H1 (cell line): ENCODE results near the gene MAP4K4. TPM values are rescaled to one million over a fixed set of nuclear protein-coding genes. Genes with fewer than 3 reads are reported as not detected.

Experiments used
- CTCF ChIA-PET: fragments of 300-600 bp; sonication (Branson Sonifier 250); formaldehyde crosslinking; loops from one replicate; lab custom pipeline; 2021; ENCODE audit not compliant: partially characterized antibody; lab: Charles Lee
- POLR2A ChIA-PET: fragments of 300-600 bp; sonication (Branson Sonifier 250); formaldehyde crosslinking; loops from one replicate; lab custom pipeline; 2021; ENCODE audit warnings: inconsistent platforms; ENCODE audit not compliant: partially characterized antibody; lab: Charles Lee
- DNase-seq, 2 experiments: peaks; one replicate each; pipeline versions ENCODE4 v3.0.0 to v3.0.0-alpha.2; 2010 to 2022; ENCODE audit warnings: low spot score in 2 of 2, low read depth in 1 of 2, mixed read lengths in 1 of 2
- FAIRE-seq: peaks from 2 replicates; lab custom pipeline; 2011; peaks lifted over from hg19 to GRCh38; lab: Jason Lieb, UNC
- H2AFZ ChIP-seq: 2 replicates; pipeline ENCODE4 v1.8.1; 2012; ENCODE audit warnings: low read length, inconsistent platforms
- H2AK5ac ChIP-seq: 2 replicates; pipeline ENCODE4 v1.6.1; 2013; ENCODE audit warnings: low read depth, low read length
- H2BK120ac ChIP-seq: replicated peaks from 2 replicates; pipeline ENCODE3; 2013; ENCODE audit warnings: low read depth, low read length, inconsistent platforms
- H2BK12ac ChIP-seq: 2 replicates; pipeline ENCODE4 v1.6.1; 2013; ENCODE audit warnings: low read depth, low read length
- H2BK15ac ChIP-seq: 2 replicates; pipeline ENCODE4 v1.6.1; 2013; ENCODE audit warnings: low read length
- H2BK20ac ChIP-seq: 2 replicates; pipeline ENCODE4 v1.6.1; 2013; ENCODE audit warnings: low read length
- H2BK5ac ChIP-seq: 2 replicates; pipeline ENCODE4 v1.6.1; 2013; ENCODE audit warnings: low read depth, low read length
- H3K14ac ChIP-seq: 2 replicates; pipeline ENCODE4 v1.6.1; 2013; ENCODE audit warnings: inconsistent platforms; ENCODE audit not compliant: insufficient read length
- H3K18ac ChIP-seq: 2 replicates; pipeline ENCODE4 v1.6.1; 2013; ENCODE audit warnings: low read length; ENCODE audit errors: extremely low read depth
- H3K23ac ChIP-seq: 2 replicates; pipeline ENCODE4 v1.6.1; 2013; ENCODE audit warnings: inconsistent platforms; ENCODE audit not compliant: insufficient read length
- H3K23me2 ChIP-seq: 2 replicates; pipeline ENCODE4 v1.6.1; 2013; ENCODE audit warnings: low read depth, low read length
- H3K27ac ChIP-seq: 2 replicates; pipeline ENCODE4 v1.6.1; 2011; ENCODE audit warnings: low read depth, low read length, inconsistent platforms
- H3K27me3 ChIP-seq, 4 experiments: replicated peaks in 1 of 4; 1 replicate in 1 of 4; 2 replicates in 3 of 4; pipeline versions ENCODE4 v1.6.1 to v1.8.1; 2011 to 2013; ENCODE audit warnings: low read length in 3 of 4, mild to moderate bottlenecking in 3 of 4, inconsistent platforms in 2 of 4, mixed read lengths in 2 of 4, moderate library complexity in 1 of 4; ENCODE audit not compliant: control insufficient read depth in 3 of 4, insufficient read depth in 3 of 4; ENCODE audit errors: extremely low read depth in 1 of 4
- H3K36me3 ChIP-seq, 4 experiments: 2 replicates each; pipeline versions ENCODE4 v1.6.1 to v1.8.1; 2011 to 2013; ENCODE audit warnings: mild to moderate bottlenecking in 4 of 4, low read length in 3 of 4, moderate library complexity in 2 of 4, control low read depth in 1 of 4, inconsistent platforms in 1 of 4; ENCODE audit not compliant: insufficient read depth in 4 of 4, control insufficient read depth in 2 of 4
- H3K4ac ChIP-seq: replicated peaks from 2 replicates; pipeline ENCODE3; 2013; ENCODE audit warnings: low read length, low read depth, mixed read lengths, inconsistent platforms; ENCODE audit not compliant: insufficient read length
- H3K4me1 ChIP-seq, 4 experiments: replicated peaks in 1 of 4; 1 replicate in 1 of 4; 2 replicates in 3 of 4; pipeline versions ENCODE4 v1.6.1 to v1.8.1; 2011 to 2013; ENCODE audit warnings: low read length in 3 of 4, inconsistent platforms in 2 of 4, mixed read lengths in 1 of 4; ENCODE audit not compliant: insufficient read depth in 4 of 4, control insufficient read depth in 3 of 4
- H3K4me2 ChIP-seq, 2 experiments: 2 replicates each; pipeline versions ENCODE4 v1.6.1 to v1.8.1; 2011 to 2013; ENCODE audit warnings: low read depth in 2 of 2, low read length in 2 of 2, control low read depth in 1 of 2, inconsistent platforms in 1 of 2, mild to moderate bottlenecking in 1 of 2; ENCODE audit not compliant: insufficient read depth in 1 of 2
- H3K4me3 ChIP-seq, 4 experiments: fragments of 200-600, 300-600 bp in 1 of 4; sonication (generic), shearing (Covaris generic), sonication (Bioruptor Twin) in 1 of 4; 2 replicates each; pipeline versions ENCODE4 v1.5.1 to v1.8.1; 2011 to 2016; ENCODE audit warnings: low read length in 4 of 4, low read depth in 3 of 4, control low read depth in 2 of 4, inconsistent platforms in 2 of 4, mild to moderate bottlenecking in 2 of 4, mixed read lengths in 1 of 4, moderate library complexity in 1 of 4; ENCODE audit not compliant: insufficient read depth in 2 of 4; ENCODE audit errors: extremely low read depth in 1 of 4
- H3K56ac ChIP-seq: replicated peaks from 2 replicates; pipeline ENCODE3; 2013; ENCODE audit warnings: low read depth, mild to moderate bottlenecking, mixed read lengths, low read length, inconsistent platforms; ENCODE audit not compliant: insufficient read length
- H3K79me1 ChIP-seq: 2 replicates; pipeline ENCODE4 v1.6.1; 2013; ENCODE audit warnings: low read depth, low read length, control low read depth
- H3K79me2 ChIP-seq, 2 experiments: 2 replicates each; pipeline versions ENCODE4 v1.6.1 to v1.8.1; 2012 to 2013; ENCODE audit warnings: low read length in 2 of 2, mild to moderate bottlenecking in 2 of 2, inconsistent platforms in 1 of 2; ENCODE audit not compliant: insufficient read depth in 2 of 2, control insufficient read depth in 1 of 2
- H3K9ac ChIP-seq, 4 experiments: replicated peaks in 1 of 4; 1 replicate in 1 of 4; 2 replicates in 3 of 4; pipeline versions ENCODE4 v1.6.1 to v1.8.1; 2011 to 2013; ENCODE audit warnings: low read depth in 3 of 4, low read length in 3 of 4, control low read depth in 2 of 4, mild to moderate bottlenecking in 2 of 4, moderate library complexity in 2 of 4, inconsistent platforms in 1 of 4; ENCODE audit errors: extremely low read depth in 1 of 4
- H3K9me3 ChIP-seq, 2 experiments: 2 replicates each; pipeline versions ENCODE4 v1.6.1 to v1.8.1; 2012 to 2013; ENCODE audit warnings: mild to moderate bottlenecking in 2 of 2, moderate library complexity in 2 of 2, control low read depth in 1 of 2, inconsistent platforms in 1 of 2, low read depth in 1 of 2, low read length in 1 of 2, mixed read lengths in 1 of 2; ENCODE audit not compliant: insufficient read depth in 2 of 2
- H4K20me1 ChIP-seq, 2 experiments: replicated peaks in 1 of 2; 2 replicates each; pipeline versions ENCODE3 to v1.8.1; 2011 to 2013; ENCODE audit warnings: inconsistent platforms in 2 of 2, low read length in 2 of 2, mild to moderate bottlenecking in 1 of 2; ENCODE audit not compliant: insufficient read depth in 2 of 2, control insufficient read depth in 1 of 2
- H4K5ac ChIP-seq: 2 replicates; pipeline ENCODE4 v1.6.1; 2013; ENCODE audit warnings: low read length, low read depth, mixed read lengths, inconsistent platforms; ENCODE audit not compliant: insufficient read length
- H4K8ac ChIP-seq: 2 replicates; pipeline ENCODE4 v1.8.0; 2013; ENCODE audit warnings: mild to moderate bottlenecking, moderate library complexity, low read length, inconsistent platforms; ENCODE audit not compliant: insufficient read depth; ENCODE audit errors: extremely low read depth
- H4K91ac ChIP-seq: replicated peaks from 2 replicates; pipeline ENCODE3; 2013; ENCODE audit warnings: low read length, mixed read lengths, inconsistent platforms; ENCODE audit not compliant: insufficient read length
- ASH2L ChIP-seq: fragments of 200-600, 300-600 bp; sonication (generic); IDR thresholded peaks from one replicate; pipeline ENCODE4 v1.7.1; 2017; ENCODE audit warnings: low read length
- POLR2AphosphoS5 ChIP-seq: IDR thresholded peaks from 2 replicates; pipeline ENCODE4 v1.6.1; 2011; ENCODE audit warnings: low read depth, low read length
- RXRA ChIP-seq: IDR thresholded peaks from 2 replicates; pipeline ENCODE4 v1.6.1; 2011; ENCODE audit warnings: low read depth, mild to moderate bottlenecking, low read length, moderate library complexity; ENCODE audit not compliant: insufficient read depth
- SP1 ChIP-seq: IDR thresholded peaks from 2 replicates; pipeline ENCODE4 v1.6.1; 2011; ENCODE audit warnings: low read depth, low read length
- WGBS, 2 experiments: shearing (Covaris generic) in 1 of 2; methylation state at CpG; one replicate each; pipeline versions ENCODE4 v1.1.6 to v1.1.7; 2013 to 2015; ENCODE audit warnings: low lambda C conversion rate in 2 of 2, mixed read lengths in 2 of 2, inconsistent platforms in 1 of 2, low coverage in 1 of 2, missing lambda C conversion rate in 1 of 2; ENCODE audit not compliant: insufficient replicate concordance in 2 of 2, insufficient coverage in 1 of 2, insufficient read length in 1 of 2; ENCODE audit errors: extremely low coverage in 1 of 2, missing lambda C conversion rate in 1 of 2; 5-methylcytosine and 5-hydroxymethylcytosine counted together
- polyA plus RNA-seq, 7 experiments: library from polyadenylated mRNA; depleted of rRNA in 3 of 7; stranded (reverse) in 5 of 7; unstranded in 2 of 7; fragments of >200 nt in 5 of 7; fragments of 200-250 nt in 2 of 7; gene quantifications; 1 replicate in 5 of 7; 2 replicates in 1 of 7; 4 replicates in 1 of 7; pipeline versions ENCODE4 v1.2.1 to v1.2.3, GENCODE V29; 2011 to 2013; ENCODE audit warnings: missing spikeins in 2 of 7, mixed read lengths in 2 of 7
- total RNA-seq: library from RNA; stranded (reverse); fragmentation: NEBNext Ultra II Directional; extraction: Animal tissue kit (Norgen Biotek cat#: 25700); gene quantifications from 2 replicates; pipeline ENCODE4 v1.2.1, GENCODE V29; 2021

The MAP4K4 gene
- total and polyA plus RNA-seq, 2 of the 8 experiments (the other 6 are each of a cell fraction or from before 2014, with no cell fraction given) = 53.2 to 138 TPM

- H2BK12ac ChIP-seq = no peak overlapping the region
- no peak overlapping the region for H3K14ac ChIP-seq
- no peak overlapping the region for H3K4me3 ChIP-seq
- H2BK5ac ChIP-seq = no peak overlapping the region
- no peak overlapping the region for H3K56ac ChIP-seq
- no peak overlapping the region; a peak in 1 of 7 replicates for H3K9ac ChIP-seq
- H3K9me3 ChIP-seq = no peaks in the 10 kb centered on the region
- no peak overlapping the region for H2BK15ac ChIP-seq
- no peak overlapping the region for H3K18ac ChIP-seq
- H3K27me3 ChIP-seq = no peaks in the 10 kb centered on the region
- H3K27ac ChIP-seq = no peak overlapping the region
- DNase-seq = no peak
- H3K36me3 ChIP-seq = peaks cover 9 to 68% (median 36%) of the 10 kb centered on the region in 4 experiments
- H4K8ac ChIP-seq = no peak overlapping the region
- ChIA-PET POLR2A (no interaction called here), CTCF (interaction anchor here (1.3 to 2.4 kb wide), 2 partner anchors 23 kb away, joined by 3 to 16 read pairs; no protein-coding TSS in a partner anchor)
- H2BK120ac ChIP-seq = no peak overlapping the region
- H3K4me2 ChIP-seq = no peak overlapping the region
- H3K79me1 ChIP-seq = no peaks in the 10 kb centered on the region; the same call in 1 of the 2 replicates
- no peaks in the 10 kb centered on the region for H3K79me2 ChIP-seq
- WGBS, 2 experiments = 84% methylated on average over 4 of the region's 4 CpGs; no CpG with 5 or more reads in 1 of the 2 experiments
- no peak overlapping the region for H3K4ac ChIP-seq
- no peak overlapping the region for H4K91ac ChIP-seq
- no peaks in the 10 kb centered on the region; a peak in 1 of 7 replicates for H3K4me1 ChIP-seq
- FAIRE-seq = no peak
- no peak overlapping the region for H3K23ac ChIP-seq
- H3K23me2 ChIP-seq = no peaks in the 10 kb centered on the region
- H2AK5ac ChIP-seq = no peak overlapping the region
- H2AFZ ChIP-seq = no peak overlapping the region
- no peak overlapping the region for H2BK20ac ChIP-seq
- peaks cover 0 to 3% of the 10 kb centered on the region in 2 experiments for H4K20me1 ChIP-seq
- H4K5ac ChIP-seq = no peak overlapping the region
- TF ChIP-seq POLR2AphosphoS5 (no peak), RXRA (no peak), SP1 (no peak), ASH2L (no peak)
Measured at GRCh38 chr2:101861382-101861781, 163.9 kb downstream of the MAP4K4 start.
